ENCODE results near the gene RHBDD1.

GRCh38 chr2:226953826-226954225 is 118.0 kb downstream of the RHBDD1 start:
- TF ChIP-seq EZH2 (IDR thresholded peaks at IDR 0.05; ENCODE audit: insufficient read depth, poor library complexity, severe bottlenecking) = no peak
- no peak for TF ChIP-seq EZH2phosphoT487 (IDR thresholded peaks at IDR 0.05; ENCODE audit: insufficient read depth, low read depth)

All from GM23248 (cell line).